ENCODE results near the gene TMEM190. TPM values are rescaled to one million over a fixed set of nuclear protein-coding genes. Genes with fewer than 3 reads are reported as not detected.

The TMEM190 gene
- polyA plus RNA-seq, 1 experiment = 0.32 TPM

- Histone ChIP-seq H3K27ac (ENCODE audit: low read depth, low read length) (peak within 1 kb of the TSS; percentile 91), H3K9me3 (ENCODE audit: control insufficient read depth, insufficient read depth, low read length) (no peaks in the 10 kb centered on the region; the same call in 1 of the 2 replicates), H3K27me3 (ENCODE audit: control insufficient read depth, insufficient read depth, low read length) (no peaks in the 10 kb centered on the region), H3K4me3 (ENCODE audit: low read depth, low read length) (peak within 1 kb of the TSS; percentile 79)
- DNase-seq (ENCODE audit: low read depth, low spot score) = peak; percentile 100
- POLR2A ChIA-PET = interaction anchor here (0.5 to 1.8 kb wide), 19 partner anchors 10 to 186 kb away, joined by 3 to 20 read pairs (median 4); partner anchors contain the start of genes GARIN5B, IL11, NAT14 and PPP6R1
- CTCF ChIA-PET = interaction anchor here (0.5 to 2.5 kb wide), 13 partner anchors 9 to 199 kb away, joined by 3 to 34 read pairs (median 3); partner anchors contain the start of genes TMEM238 and TMEM86B
- peak; percentile 43 for TF ChIP-seq CTCF (IDR thresholded peaks at IDR 0.05; ENCODE audit: low read depth, low read length)
Observed at GRCh38 chr19:55339105-55339888, 37.3 kb upstream of the TMEM190 start, which contains the start of gene KMT5C. TSS of gene KMT5C (plus strand) at chr19:55339876. CDS start at chr19:55341937, 2,061 bp downstream.

GRCh38 chr19:55339889-55340783 is 36.5 kb upstream of the TMEM190 start:
- H3K27ac ChIP-seq (ENCODE audit: low read depth, low read length) = no peak overlapping the region
- H3K27me3 ChIP-seq (ENCODE audit: control insufficient read depth, insufficient read depth, low read length) = no peaks in the 10 kb centered on the region
- POLR2A ChIA-PET = interaction anchor here (0.6 to 1.8 kb wide), 13 partner anchors 19 to 1198 kb away, joined by 3 to 20 read pairs (median 5); partner anchors contain the start of genes GARIN5B, IL11, NAT14 and PPP6R1
- CTCF ChIA-PET = interaction anchor here (0.5 to 2.5 kb wide), 11 partner anchors 8 to 199 kb away, joined by 3 to 34 read pairs (median 3); partner anchors contain the start of genes TMEM238 and TMEM86B
- no peak for TF ChIP-seq CTCF (IDR thresholded peaks at IDR 0.05; ENCODE audit: low read depth, low read length)
- no peaks in the 10 kb centered on the region; the same call in 1 of the 2 replicates for H3K9me3 ChIP-seq (ENCODE audit: control insufficient read depth, insufficient read depth, low read length)
- DNase-seq (ENCODE audit: low read depth, low spot score) = no peak
- H3K4me3 ChIP-seq (ENCODE audit: low read depth, low read length) = peak overlapping the region; percentile 79

GRCh38 chr19:55340784-55341147 is 35.9 kb upstream of the TMEM190 start:
- POLR2A ChIA-PET = interaction anchor here (0.7 kb wide), 1 partner anchor 1198 kb away, joined by 5 read pairs; no protein-coding TSS in a partner anchor
- Histone ChIP-seq H3K27ac (ENCODE audit: low read depth, low read length) (no peak overlapping the region), H3K9me3 (ENCODE audit: control insufficient read depth, insufficient read depth, low read length) (no peaks in the 10 kb centered on the region; the same call in 1 of the 2 replicates), H3K27me3 (ENCODE audit: control insufficient read depth, insufficient read depth, low read length) (no peaks in the 10 kb centered on the region), H3K4me3 (ENCODE audit: low read depth, low read length) (peak overlapping the region; percentile 79)
- CTCF ChIA-PET = interaction anchor here (0.6 kb wide), 1 partner anchor 195 kb away, joined by 3 read pairs; no protein-coding TSS in a partner anchor
- peak; percentile 28 for TF ChIP-seq CTCF (IDR thresholded peaks at IDR 0.05; ENCODE audit: low read depth, low read length)
- no peak for DNase-seq (ENCODE audit: low read depth, low spot score)

GRCh38 chr19:55341171-55341588 is 35.4 kb upstream of the TMEM190 start:
- ChIA-PET POLR2A (interaction anchor here (0.7 kb wide), 1 partner anchor 1199 kb away, joined by 5 read pairs; no protein-coding TSS in a partner anchor), CTCF (interaction anchor here (0.6 to 0.7 kb wide), 2 partner anchors 195 to 200 kb away, joined by 3 to 4 read pairs; no protein-coding TSS in a partner anchor)
- no peak for TF ChIP-seq CTCF (IDR thresholded peaks at IDR 0.05; ENCODE audit: low read depth, low read length)
- Histone ChIP-seq H3K27ac (ENCODE audit: low read depth, low read length) (no peak overlapping the region), H3K4me3 (ENCODE audit: low read depth, low read length) (peak overlapping the region; percentile 79), H3K27me3 (ENCODE audit: control insufficient read depth, insufficient read depth, low read length) (no peaks in the 10 kb centered on the region), H3K9me3 (ENCODE audit: control insufficient read depth, insufficient read depth, low read length) (no peaks in the 10 kb centered on the region; the same call in 1 of the 2 replicates)
- DNase-seq (ENCODE audit: low read depth, low spot score) = no peak
